Measurements from ENCODE around the gene YPEL3. TPM values are rescaled to one million over a fixed set of nuclear protein-coding genes. Genes with fewer than 3 reads are reported as not detected.
A peak's percentile ranks its signal among the peaks of the same experiment; 100 is the strongest.

The YPEL3 gene
- total and polyA plus RNA-seq, 8 donors = 18.6 to 134 (median 44.1) TPM

DNA sequence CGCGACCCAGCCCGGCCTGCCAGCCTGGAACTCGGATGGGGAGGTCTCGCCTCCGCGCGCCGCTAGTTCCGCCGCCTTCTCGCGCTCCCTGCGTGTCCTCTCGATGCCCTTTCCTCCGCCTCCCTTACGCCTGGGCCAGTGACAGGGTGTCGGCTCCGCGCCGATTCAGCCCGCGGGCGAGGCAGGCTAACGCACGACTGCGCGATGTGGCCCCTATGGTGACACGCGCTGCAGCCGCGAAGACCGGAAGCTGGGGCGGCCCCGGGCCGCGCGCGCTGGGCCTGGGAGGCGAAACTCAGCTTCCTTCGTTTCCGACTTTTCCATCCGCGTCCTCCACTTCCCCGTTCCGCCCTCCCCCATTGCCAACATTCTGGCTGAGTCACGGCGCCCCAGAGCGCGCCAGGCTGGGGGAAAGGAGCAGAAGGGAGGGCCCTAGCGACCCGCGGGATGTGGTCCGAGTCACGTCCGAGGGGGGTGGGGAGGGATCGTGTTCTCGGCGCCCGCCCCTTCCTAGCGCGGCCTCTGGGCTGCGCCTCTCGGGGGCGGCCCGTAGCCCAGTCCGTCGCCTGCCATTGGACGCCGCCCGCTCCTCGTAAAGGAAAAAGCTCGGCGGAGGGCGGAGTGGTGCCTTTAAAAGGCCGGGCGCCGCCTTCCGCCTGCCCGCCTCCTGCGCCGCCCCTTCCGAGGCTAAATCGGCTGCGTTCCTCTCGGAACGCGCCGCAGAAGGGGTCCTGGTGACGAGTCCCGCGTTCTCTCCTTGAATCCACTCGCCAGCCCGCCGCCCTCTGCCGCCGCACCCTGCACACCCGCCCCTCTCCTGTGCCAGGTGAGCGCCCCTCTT is 30.7 kb downstream of the YPEL3 start, which contains the start of gene ALDOA:
ALDOA (plus strand) TSS at position 659 of the 841 bp plus-strand sequence. CDS start 1,138 bp downstream, outside the sequence.
- ATAC-seq (peak; percentile 85 to 89 (median 88)), DNase-seq (peak; percentile 97 to 99 (median 98)), FAIRE-seq (no peak)
- WGBS, 2 donors = 0% methylated on average over 65 to 99 of the region's 99 CpGs
- H3K4me3 ChIP-seq = peak within 1 kb of the TSS; percentile 73 to 94 (median 81)
- peak within 1 kb of the TSS; percentile 88 to 99 (median 98) for H3K27ac ChIP-seq
- intact Hi-C loops (cut with DNase I) = no loop called here
- peaks cover 3 to 19% (median 13%) of the 10 kb centered on the region in 3 donors for H3K4me1 ChIP-seq
- peaks cover 18 to 33% (median 25%) of the 10 kb centered on the region in 3 donors for H3K36me3 ChIP-seq
- no peaks in the 10 kb centered on the region for H3K27me3 ChIP-seq
- TF ChIP-seq, protein P1, sequence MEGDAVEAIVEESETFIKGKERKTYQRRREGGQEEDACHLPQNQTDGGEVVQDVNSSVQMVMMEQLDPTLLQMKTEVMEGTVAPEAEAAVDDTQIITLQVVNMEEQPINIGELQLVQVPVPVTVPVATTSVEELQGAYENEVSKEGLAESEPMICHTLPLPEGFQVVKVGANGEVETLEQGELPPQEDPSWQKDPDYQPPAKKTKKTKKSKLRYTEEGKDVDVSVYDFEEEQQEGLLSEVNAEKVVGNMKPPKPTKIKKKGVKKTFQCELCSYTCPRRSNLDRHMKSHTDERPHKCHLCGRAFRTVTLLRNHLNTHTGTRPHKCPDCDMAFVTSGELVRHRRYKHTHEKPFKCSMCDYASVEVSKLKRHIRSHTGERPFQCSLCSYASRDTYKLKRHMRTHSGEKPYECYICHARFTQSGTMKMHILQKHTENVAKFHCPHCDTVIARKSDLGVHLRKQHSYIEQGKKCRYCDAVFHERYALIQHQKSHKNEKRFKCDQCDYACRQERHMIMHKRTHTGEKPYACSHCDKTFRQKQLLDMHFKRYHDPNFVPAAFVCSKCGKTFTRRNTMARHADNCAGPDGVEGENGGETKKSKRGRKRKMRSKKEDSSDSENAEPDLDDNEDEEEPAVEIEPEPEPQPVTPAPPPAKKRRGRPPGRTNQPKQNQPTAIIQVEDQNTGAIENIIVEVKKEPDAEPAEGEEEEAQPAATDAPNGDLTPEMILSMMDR (IDR thresholded peaks at IDR 0.05) = no peak
- no peaks in the 10 kb centered on the region for H3K9me3 ChIP-seq

DNA sequence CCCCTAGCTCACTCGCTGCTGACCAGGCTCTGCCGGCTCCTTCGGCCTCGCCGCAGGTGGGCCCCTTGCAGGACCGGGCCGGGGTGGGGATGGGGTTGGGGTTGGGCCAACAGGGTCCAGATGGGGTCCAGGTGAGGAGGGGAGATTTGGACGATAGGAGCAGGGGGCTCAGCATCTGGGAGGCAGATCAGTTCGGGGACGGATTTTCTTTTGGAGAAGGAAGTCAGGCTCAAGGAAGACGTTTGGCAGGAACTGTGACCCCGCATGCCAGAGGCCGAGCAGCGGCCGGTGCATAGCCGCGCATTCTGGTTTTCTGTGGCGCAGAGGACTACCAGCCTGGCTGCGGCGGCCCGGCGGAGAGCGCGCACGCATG is 31.3 kb downstream of the YPEL3 start:
- FAIRE-seq (no peak), ATAC-seq (peak in 3 of 4 donors; percentile 65 to 70 (median 68)), DNase-seq (peak in 1 of 6 donors; percentile 63)
- H3K27ac ChIP-seq = peak overlapping the region; percentile 88 to 99 (median 98)
- WGBS, 2 donors = 0 to 1% methylated on average over 18 to 25 of the region's 25 CpGs
- H3K4me3 ChIP-seq = peak overlapping the region; percentile 54 to 82 (median 76)
- peaks cover 3 to 19% (median 13%) of the 10 kb centered on the region in 3 donors for H3K4me1 ChIP-seq
- no peaks in the 10 kb centered on the region for H3K27me3 ChIP-seq
- intact Hi-C loops (cut with DNase I) = no loop called here
- TF ChIP-seq, protein P1 (IDR thresholded peaks at IDR 0.05) = no peak
- no peaks in the 10 kb centered on the region for H3K9me3 ChIP-seq
- H3K36me3 ChIP-seq = peaks cover 14 to 27% (median 19%) of the 10 kb centered on the region in 3 donors

DNA sequence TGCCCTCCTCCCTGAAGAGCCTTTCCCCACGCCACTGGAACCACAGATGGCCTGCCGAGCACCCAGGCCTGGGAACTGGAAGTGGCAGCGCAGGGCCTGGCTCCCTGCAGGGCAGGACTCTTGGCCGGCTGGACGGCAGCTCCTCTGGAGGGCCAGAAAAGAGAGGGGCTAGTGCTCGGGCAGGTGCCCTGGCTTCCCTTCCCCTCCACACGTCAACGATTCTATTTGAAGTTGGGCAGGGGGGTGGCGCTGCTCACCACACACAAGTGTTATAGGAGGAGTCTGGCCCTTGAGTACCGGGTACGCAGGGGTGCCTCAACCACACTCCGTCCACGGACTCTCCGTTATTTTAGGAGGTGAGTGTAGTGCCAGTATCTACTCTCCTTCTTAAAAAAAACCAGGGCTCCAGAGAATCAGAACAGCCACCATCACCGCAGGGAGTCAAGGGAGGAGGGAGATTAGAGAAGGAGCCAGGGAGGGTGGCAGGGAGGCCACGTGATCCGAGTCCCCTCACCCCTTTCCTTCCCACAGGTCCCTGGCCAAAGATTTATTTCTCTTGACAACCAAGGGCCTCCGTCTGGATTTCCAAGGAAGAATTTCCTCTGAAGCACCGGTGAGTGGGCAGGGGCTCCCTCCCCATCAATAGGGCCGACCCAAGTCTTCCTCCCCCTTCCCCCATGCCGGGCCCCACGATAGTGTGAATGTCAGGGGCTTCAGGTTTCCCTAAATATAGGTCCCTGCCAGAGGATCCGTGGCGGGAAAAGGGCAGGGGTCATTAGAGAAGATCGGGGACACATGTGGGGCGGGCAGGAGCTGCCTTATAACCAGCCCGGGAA is 31.9 kb downstream of the YPEL3 start:
- FAIRE-seq = no peak
- 5% methylated on average over 27 of the region's 27 CpGs for WGBS, 2 donors
- H3K4me1 ChIP-seq = peaks cover 3 to 19% (median 13%) of the 10 kb centered on the region in 3 donors
- H3K27me3 ChIP-seq = no peaks in the 10 kb centered on the region
- H3K9me3 ChIP-seq = no peaks in the 10 kb centered on the region
- peak; percentile 73 to 89 (median 78) for DNase-seq
- intact Hi-C loops (cut with DNase I) = no loop called here
- TF ChIP-seq, protein P1 (IDR thresholded peaks at IDR 0.05) = no peak
- H3K27ac ChIP-seq = peak overlapping the region; percentile 88 to 99 (median 98)
- H3K4me3 ChIP-seq = peak overlapping the region; percentile 54 to 82 (median 76)
- peaks cover 8 to 21% (median 13%) of the 10 kb centered on the region in 3 donors for H3K36me3 ChIP-seq
- peak; percentile 29 to 57 (median 54) for ATAC-seq

DNA sequence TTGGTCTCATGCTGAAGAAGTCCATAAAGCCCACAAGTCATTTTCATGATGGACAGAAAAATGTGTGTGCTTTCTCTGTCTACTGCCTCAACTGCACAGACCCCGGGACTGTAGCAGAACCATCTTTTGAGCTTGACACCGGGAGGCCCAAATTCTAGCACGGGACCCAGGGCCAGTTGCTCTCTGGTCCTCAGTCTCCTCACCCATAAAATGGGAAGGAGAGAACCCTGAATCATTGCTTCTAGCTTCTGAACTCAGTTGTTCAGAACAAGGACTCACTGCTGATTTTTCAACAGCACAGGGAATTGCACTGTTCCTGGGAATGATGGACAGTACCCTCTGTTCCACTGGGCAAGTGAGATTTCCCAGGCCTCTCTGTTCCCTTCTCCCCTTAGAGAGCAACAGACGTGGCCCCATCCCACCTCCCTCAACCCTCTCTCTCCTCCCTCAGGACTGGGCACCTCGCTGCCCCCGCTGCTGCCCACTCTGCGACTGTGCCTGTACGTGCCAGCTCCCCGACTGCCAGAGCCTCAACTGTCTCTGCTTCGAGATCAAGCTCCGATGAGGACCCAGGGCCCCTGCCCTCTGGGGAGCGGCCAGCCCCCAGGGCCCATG is 32.6 kb downstream of the YPEL3 start:
- Histone ChIP-seq H3K9me3 (no peaks in the 10 kb centered on the region), H3K36me3 (peaks cover 3 to 14% (median 6%) of the 10 kb centered on the region in 3 donors), H3K4me1 (peaks cover 3 to 19% (median 13%) of the 10 kb centered on the region in 3 donors), H3K27me3 (no peaks in the 10 kb centered on the region), H3K4me3 (peak overlapping the region in 3 of 4 donors; percentile 73 to 82 (median 80)), H3K27ac (peak overlapping the region; percentile 88 to 99 (median 98))
- no peak for ATAC-seq
- FAIRE-seq = no peak
- TF ChIP-seq, protein P1 (IDR thresholded peaks at IDR 0.05) = no peak
- WGBS, 2 donors = 57 to 59% methylated on average over 12 of the region's 12 CpGs
- no peak for DNase-seq
- intact Hi-C loops (cut with DNase I) = no loop called here

Data from pancreas (tissue), 10 donors.